Measurements from ENCODE around the gene TNNI2.

The TNNI2 gene

DNA sequence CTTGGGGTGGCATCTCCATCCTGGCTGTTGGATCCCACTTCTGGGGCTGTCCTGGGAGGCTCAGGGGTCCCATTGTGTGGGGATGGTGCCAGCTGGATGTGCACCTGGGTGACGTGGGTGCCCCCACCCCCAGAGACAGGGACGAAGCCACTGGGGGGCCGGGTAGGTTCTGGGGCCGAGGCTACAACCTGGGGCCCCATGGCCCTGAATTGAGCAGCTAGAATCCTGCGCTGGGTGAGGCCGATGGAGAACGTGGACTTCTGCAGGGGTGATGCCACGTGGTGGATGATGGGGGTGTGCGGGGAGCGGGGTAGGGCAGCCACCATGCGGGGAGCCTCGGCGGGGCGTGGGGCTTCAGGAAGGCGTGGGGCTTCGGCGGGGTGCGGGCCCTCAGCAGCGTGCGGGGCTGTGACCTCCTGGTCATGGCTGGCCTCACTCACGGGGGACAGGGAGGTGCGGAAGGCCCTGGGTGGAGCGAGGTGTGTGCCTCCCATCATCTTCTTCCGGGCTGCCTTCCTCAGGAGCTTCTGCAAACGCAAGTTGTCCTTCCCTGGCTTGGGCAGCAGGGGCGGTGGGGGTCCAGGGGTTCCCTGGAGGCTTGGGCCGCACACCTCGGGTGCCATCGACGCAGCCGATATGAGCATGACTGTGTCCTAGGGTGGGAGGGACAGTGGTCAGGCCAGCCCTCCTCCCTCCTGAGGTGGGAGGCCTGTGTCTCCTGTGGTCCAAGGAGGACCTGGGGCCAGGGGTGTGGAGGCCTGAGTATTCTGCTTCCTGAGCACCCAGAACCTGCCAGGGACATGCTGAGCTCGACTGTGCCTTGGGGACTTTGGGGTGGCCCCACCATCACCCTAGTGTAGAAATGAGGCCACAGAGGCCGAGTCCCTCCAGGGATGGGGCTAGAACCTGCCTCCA, 51.4 kb downstream of the TNNI2 start:
- DNase-seq = no peak

Measured in activated naive CD4-positive, alpha-beta T cell (primary cell).